ACHN (cell line): ENCODE data around the gene DNAJC7.
"Not testable (repeated sequence)": the region's sequence is repeated elsewhere in the genome, so short reads cannot be mapped to it uniquely, and the experiment has no call there.

Source experiments
- DNase-seq: peaks from one replicate; pipeline ENCODE4 v3.0.0-alpha.2; 2015
- in situ Hi-C: cut with HindIII; loops from 2 replicates; pipeline ENCODE4 v1.10.0; 2017; ENCODE audit warnings: low sequenced_read_pairs, low pct_ligation_motif_present, low pct_unique_long_range_greater_than_20kb

Gene DNAJC7

DNA sequence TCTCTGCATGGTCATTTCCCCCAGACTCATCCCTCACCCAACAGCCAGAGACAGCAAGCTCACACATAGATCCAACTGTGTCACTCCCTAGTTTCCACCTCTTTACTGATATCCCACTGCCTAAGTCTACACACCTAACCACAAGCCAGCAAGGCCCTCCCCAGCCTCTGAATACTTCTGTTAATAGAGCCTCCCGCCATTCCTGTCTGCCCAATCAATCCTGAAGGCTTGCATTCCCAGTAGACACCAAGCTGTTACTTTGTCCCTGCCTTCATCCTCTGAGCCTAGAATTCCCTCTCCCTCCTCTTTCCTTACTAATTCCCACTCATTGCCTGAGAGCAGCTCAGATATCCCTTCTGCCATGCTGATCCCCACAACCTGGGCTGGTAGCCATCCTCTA, 28.5 kb upstream of the DNAJC7 start:
- DNase-seq: no peak
- in situ Hi-C loops: no loop called here

GRCh38 chr17:42042598-42043319, 25.5 kb upstream of the DNAJC7 start:
- DNase-seq: no peak
- in situ Hi-C loops: no loop called here

- no peak for DNase-seq
- in situ Hi-C loops: no loop called here
Observed at GRCh38 chr17:42041619-42042018, 24.4 kb upstream of the DNAJC7 start.

DNA sequence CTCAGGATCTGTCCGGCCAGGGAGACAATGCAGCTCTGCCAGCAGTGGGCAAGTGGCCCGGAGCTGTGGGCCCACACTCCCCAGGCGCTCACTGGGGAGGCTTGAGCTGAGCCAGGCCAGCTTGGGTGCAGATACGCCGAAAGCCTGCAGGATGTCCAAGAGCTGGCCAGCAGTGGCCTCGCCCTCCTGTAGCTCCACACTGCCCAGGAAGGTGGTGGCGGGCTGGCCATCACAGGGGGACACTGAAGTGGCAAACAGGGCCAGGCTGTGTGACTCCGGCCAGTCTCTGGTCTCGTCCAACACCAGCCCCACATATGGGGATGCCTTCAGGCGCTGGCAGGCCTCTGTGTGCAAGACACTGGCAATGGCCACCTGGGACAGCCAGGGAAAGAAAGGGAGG, 23.6 kb upstream of the DNAJC7 start:
- in situ Hi-C loops: no loop called here
- no peak for DNase-seq

DNA sequence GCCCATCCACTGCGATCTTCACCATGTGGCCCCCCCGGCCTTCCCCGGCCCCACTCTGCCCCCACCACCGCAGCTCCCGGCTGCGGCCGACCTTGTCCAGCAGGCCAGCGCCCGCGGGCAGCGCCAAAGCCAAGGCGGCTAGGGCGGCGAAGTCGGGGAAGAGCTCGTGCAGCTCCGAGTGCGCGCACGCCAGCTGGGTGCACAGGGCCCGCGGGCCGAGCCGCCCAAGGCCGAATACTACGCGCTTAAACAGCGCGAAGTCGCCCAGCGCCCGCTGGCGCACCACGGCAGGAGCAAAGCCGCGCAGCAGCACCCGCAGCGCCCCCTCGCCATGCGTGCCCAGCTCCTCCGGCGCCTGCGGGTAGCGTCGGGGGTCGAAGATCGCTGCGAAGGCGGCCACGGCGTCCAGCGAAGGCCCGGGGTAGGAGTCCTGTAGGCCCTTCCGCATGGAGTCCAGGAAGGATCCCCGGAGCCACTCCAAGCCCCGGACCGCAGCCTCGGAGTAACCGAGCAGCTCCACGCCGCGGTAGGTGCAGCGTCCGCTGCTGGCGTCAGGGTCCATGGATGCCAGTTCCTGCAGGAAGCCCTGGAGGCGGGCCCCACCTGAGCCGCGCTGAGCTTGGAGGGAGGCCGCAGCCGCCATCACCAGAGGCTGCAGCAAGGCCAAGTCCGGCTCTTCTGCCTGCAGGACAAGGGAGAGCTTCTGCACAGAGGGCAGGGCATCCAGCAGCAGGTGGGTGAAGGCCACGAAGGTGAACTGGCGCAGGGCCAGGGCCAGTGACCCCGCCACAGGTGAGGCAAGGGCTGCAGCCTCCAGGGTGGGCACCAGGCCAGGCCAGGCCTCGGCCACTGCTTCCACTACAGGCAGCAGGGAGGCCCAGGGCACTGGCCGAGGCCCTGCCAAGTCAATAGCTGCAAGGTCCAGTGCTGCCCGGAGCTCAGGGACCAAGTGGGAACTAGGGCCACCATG, 22.8 kb upstream of the DNAJC7 start:
- no peak for DNase-seq
- in situ Hi-C loops: no loop called here

DNA sequence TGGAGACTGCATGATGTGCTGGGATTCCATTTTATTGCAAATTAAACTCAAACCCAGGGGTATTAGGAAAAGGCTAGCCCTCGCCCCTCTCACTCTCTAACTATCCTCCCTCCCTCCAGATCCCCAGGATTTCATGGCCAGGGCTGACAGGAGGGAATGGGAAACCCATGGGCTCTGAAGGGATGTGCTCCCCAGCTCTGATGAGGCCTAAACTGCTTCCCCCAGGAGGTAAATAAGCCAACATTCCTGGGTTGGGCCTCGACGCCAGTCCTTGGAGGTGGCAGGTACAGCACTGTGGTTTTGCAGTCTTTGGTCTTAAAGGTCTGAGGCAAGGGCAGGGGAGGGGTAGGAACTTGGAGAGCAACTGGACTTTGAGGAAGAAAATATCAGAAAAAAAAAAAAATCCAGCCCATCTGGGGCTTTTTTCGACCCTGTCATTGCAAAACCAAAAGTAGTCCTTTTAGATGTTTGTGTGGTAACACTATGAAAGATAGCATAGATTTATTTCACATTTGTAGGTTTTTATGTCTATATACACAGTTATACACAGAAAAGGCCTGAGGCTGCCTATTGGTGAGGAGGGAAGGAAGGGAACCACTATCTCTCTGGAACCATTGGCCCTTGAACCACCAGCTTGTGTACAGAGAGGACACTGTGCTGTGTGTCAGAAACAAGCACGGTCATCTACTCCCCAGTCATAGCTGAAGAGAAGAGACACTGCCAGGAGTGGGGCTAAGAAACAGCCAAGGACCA, 21.2 kb upstream of the DNAJC7 start:
- in situ Hi-C loops: no loop called here
- no peak for DNase-seq

GRCh38 chr17:42034059-42034458, 16.8 kb upstream of the DNAJC7 start:
- in situ Hi-C loops: no loop called here
- no peak for DNase-seq

GRCh38 chr17:42031584-42031983, 14.3 kb upstream of the DNAJC7 start:
- no peak for DNase-seq
- in situ Hi-C loops: no loop called here

DNA sequence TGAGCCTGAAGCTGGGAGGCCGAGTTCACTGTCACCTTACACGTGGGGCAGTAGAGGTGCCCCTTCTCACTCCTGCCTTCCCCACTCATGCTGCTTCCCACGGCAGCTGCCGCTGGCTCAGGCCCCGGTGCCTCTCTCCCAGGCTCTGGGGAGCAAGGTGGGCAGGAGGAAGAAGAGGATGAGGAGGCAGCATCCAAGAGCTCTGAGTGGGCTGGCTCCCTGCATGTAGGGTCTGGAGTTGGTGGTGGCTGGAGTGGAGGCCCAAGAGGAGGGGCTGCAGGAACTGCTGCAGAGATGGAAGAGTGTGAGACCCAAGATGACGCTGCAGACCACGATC, 11.5 kb upstream of the DNAJC7 start:
- DNase-seq: no peak
- in situ Hi-C loops: no loop called here

- DNase-seq: no peak
- in situ Hi-C loops: no loop called here
Observed at GRCh38 chr17:42027961-42028790, 10.9 kb upstream of the DNAJC7 start.

DNA sequence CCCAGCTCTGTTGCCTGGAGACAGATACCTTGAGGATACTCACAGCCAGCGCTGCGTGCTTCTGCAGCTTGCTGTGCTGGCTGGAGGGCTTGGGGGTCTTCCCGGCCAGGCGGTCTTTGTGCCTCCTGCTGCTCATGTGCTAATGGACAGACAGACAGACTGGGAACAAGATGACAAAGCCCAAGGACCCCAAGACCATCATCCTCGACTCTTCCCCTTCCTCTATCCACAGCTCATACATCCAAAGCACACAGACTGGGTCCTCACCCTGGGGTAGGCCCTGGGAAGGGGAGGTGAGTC, 10.3 kb upstream of the DNAJC7 start:
- DNase-seq: no peak

DNA sequence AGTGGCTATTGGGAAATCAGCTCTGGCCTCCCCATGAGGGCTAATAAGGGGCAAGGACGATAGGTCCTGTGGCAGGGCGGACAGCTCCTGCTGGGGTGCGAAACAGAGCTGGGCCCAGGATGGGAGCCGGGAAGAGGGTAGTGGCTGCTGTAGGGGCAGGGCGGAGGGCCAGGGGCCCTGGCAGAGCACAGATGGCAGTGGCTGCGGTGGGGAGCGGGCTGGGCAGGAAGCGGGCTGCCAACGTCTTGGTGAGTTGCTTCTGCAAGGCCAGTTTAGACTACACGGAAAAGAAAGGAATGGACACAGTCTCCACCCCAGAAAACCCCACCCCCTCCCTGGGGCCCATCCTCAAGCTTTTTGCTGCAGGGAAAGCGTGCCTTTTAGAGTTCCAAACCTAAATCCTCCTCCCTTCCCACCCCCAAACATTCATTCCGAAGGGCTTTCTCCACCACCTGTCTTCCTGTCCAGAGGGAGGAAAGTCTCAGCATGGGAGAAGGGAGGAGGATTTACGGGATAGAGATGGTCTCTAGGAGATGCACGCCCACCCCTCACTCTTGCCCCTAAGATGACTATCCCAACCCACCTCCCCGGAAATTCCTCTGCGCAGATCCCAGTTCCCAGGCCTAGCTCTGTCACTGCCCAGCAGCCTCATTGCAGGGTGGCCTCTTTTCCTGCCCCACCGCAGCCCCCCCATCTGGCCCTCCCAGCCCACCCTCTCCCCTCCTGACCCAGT, 9.8 kb upstream of the DNAJC7 start:
- no peak for DNase-seq
- in situ Hi-C loops: no loop called here

More for the DNA sequence above, 10.3 kb upstream of the DNAJC7 start:
- in situ Hi-C loops: no loop called here

DNA sequence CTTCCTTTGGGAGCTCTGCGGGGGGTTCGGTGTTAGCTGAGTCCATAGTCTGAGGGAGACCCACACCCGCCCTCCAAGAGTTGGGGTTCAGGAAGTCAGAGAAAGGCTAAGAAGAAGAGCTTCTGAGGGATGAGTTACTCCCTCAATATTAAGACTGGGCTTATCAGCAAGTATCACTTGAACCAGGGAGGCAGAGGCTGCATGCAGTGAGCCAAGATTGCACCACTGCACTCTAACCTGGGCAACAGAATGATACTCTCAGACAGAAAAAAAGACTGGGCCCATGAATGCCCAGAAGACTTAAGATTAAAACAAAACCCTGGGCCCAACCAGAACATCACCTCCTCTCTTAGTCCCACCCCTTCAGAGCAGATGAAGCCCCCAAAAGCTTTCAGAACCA, 8.7 kb upstream of the DNAJC7 start:
- DNase-seq: no peak
- in situ Hi-C loops: no loop called here

GRCh38 chr17:42025191-42025579, 7.9 kb upstream of the DNAJC7 start:
- in situ Hi-C loops: no loop called here
- no peak for DNase-seq

GRCh38 chr17:42023524-42024349, 6.5 kb upstream of the DNAJC7 start:
- in situ Hi-C loops: no loop called here
- no peak for DNase-seq

GRCh38 chr17:42020845-42021244, 3.6 kb upstream of the DNAJC7 start:
- in situ Hi-C loops: not testable (repeated sequence)

More at GRCh38 chr17:42020845-42021244, 3.6 kb upstream of the DNAJC7 start:
- not testable (repeated sequence) for DNase-seq
